Progenitor cell of endocrine pancreas (in vitro differentiated cells): ENCODE data around the gene RAPGEF4. TPM values are rescaled to one million over a fixed set of nuclear protein-coding genes. Genes with fewer than 3 reads are reported as not detected.

Source experiments
- DNase-seq: peaks from one replicate; pipeline ENCODE4 v3.0.0; 2021; ENCODE audit warnings: low spot score; ENCODE audit not compliant: unreplicated experiment
- H3K27ac Mint-ChIP-seq: 2 replicates; pipeline ENCODE4 v1.8.0; 2021; ENCODE audit warnings: mild to moderate bottlenecking, moderate library complexity, mixed read lengths
- H3K27me3 Mint-ChIP-seq: 2 replicates; pipeline ENCODE4 v1.8.0; 2021; ENCODE audit warnings: mixed read lengths
- H3K36me3 Mint-ChIP-seq: 2 replicates; pipeline ENCODE4 v1.8.0; 2022; ENCODE audit warnings: mixed read lengths; ENCODE audit not compliant: insufficient read depth
- H3K4me1 Mint-ChIP-seq: 2 replicates; pipeline ENCODE4 v1.8.0; 2021; ENCODE audit warnings: low read depth, mixed read lengths
- H3K4me3 Mint-ChIP-seq: 2 replicates; pipeline ENCODE4 v1.8.0; 2021; ENCODE audit warnings: low read depth, mild to moderate bottlenecking, moderate library complexity, mixed read lengths
- H3K9me3 Mint-ChIP-seq: 2 replicates; pipeline ENCODE4 v1.8.0; 2021; ENCODE audit warnings: low read depth, mixed read lengths
- CTCF ChIP-seq: fragments of 200-600 bp; sonication (generic); IDR thresholded peaks from one replicate; pipeline ENCODE4 v1.5.0; 2021; ENCODE audit warnings: antibody characterized with exemption, mild to moderate bottlenecking; ENCODE audit not compliant: unreplicated experiment
- total RNA-seq: library from RNA; stranded (reverse); gene quantifications from 2 replicates; pipeline ENCODE4 v1.2.1, GENCODE V29; 2021

The RAPGEF4 gene
- total RNA-seq, 1 donor from 2014 or later, result 8.6 TPM

- H3K36me3 Mint-ChIP-seq, result no peaks in the 10 kb centered on the region
- H3K9me3 Mint-ChIP-seq, result no peaks in the 10 kb centered on the region
- H3K4me1 Mint-ChIP-seq, result no peaks in the 10 kb centered on the region
- no peak for DNase-seq
- no peak for TF ChIP-seq CTCF
- H3K27ac Mint-ChIP-seq, result no peak overlapping the region
- H3K27me3 Mint-ChIP-seq, result no peaks in the 10 kb centered on the region
- H3K4me3 Mint-ChIP-seq, result no peak overlapping the region
These were observed 232.4 kb downstream of the RAPGEF4 start for GRCh38 chr2:172968061-172968469.

- no peak overlapping the region for H3K4me3 Mint-ChIP-seq
- no peaks in the 10 kb centered on the region for H3K9me3 Mint-ChIP-seq
- H3K27me3 Mint-ChIP-seq, result no peaks in the 10 kb centered on the region
- no peaks in the 10 kb centered on the region for H3K4me1 Mint-ChIP-seq
- no peak for DNase-seq
- H3K36me3 Mint-ChIP-seq, result no peaks in the 10 kb centered on the region
- no peak for TF ChIP-seq CTCF
- no peak overlapping the region for H3K27ac Mint-ChIP-seq
These were observed 233.5 kb downstream of the RAPGEF4 start for GRCh38 chr2:172969166-172969565.

GRCh38 chr2:172969609-172970008 lies 234.0 kb downstream of the RAPGEF4 start:
- TF ChIP-seq CTCF, result no peak
- Mint-ChIP-seq H3K4me3 (no peak overlapping the region), H3K27me3 (no peaks in the 10 kb centered on the region), H3K36me3 (no peaks in the 10 kb centered on the region), H3K9me3 (no peaks in the 10 kb centered on the region), H3K27ac (no peak overlapping the region), H3K4me1 (no peaks in the 10 kb centered on the region)
- no peak for DNase-seq

GRCh38 chr2:172970660-172971059 lies 235.0 kb downstream of the RAPGEF4 start:
- H3K4me3 Mint-ChIP-seq, result no peak overlapping the region
- H3K27ac Mint-ChIP-seq, result no peak overlapping the region
- no peaks in the 10 kb centered on the region for H3K9me3 Mint-ChIP-seq
- H3K4me1 Mint-ChIP-seq, result no peaks in the 10 kb centered on the region
- no peak for TF ChIP-seq CTCF
- DNase-seq, result no peak
- no peaks in the 10 kb centered on the region for H3K36me3 Mint-ChIP-seq
- no peaks in the 10 kb centered on the region for H3K27me3 Mint-ChIP-seq

- no peaks in the 10 kb centered on the region for H3K9me3 Mint-ChIP-seq
- H3K4me3 Mint-ChIP-seq, result no peak overlapping the region
- peaks cover 5% of the 10 kb centered on the region for H3K4me1 Mint-ChIP-seq
- peak; percentile 71 for TF ChIP-seq CTCF
- no peaks in the 10 kb centered on the region for H3K27me3 Mint-ChIP-seq
- no peak overlapping the region for H3K27ac Mint-ChIP-seq
- H3K36me3 Mint-ChIP-seq, result no peaks in the 10 kb centered on the region
- DNase-seq, result no peak
These were observed 236.5 kb downstream of the RAPGEF4 start for GRCh38 chr2:172972005-172972619.
